Stimulated activated CD4-positive, alpha-beta T cell treated with anti-CD3 and anti-CD28 coated beads, Interleukin-12 subunit alpha, Interleukin-12 subunit beta, amount 100 ng/mL, for 4 hours (primary cell): ENCODE measurements around the gene TP63.

ENCODE experiments used
- DNase-seq: peaks from one replicate; pipeline ENCODE4 v3.0.0-alpha.2; 2020

TP63 gene

DNA sequence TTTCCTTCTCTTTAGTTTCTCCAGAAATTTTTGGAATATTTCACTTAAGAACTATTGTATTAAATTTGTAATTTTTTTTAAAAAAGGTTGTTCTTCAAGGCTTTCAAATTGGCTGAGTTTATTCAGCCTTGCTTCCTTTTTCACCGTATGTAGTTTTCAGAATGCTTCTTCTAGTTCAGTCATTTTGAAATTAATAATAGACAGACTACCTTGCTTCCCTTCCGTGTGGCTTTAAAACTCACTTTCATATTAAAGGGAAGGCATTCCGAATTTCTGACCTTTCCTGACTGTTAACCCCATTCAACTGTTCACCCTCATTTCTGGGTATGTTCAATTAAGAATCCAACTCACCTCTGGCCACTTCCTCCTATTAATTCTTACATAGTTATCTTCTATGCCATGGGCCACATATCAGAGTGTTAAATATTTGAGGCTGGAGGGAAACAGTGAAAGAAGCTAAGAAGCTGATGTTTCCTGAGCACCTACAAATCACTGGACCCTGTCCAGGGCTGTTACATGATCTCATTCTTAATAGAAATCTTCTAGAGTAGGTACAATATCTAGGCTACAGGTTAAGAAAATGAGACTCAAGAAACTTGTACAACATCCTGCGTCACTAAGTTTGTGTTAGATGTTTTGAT, 252.0 kb downstream of the TP63 start:
- no peak for DNase-seq

DNA sequence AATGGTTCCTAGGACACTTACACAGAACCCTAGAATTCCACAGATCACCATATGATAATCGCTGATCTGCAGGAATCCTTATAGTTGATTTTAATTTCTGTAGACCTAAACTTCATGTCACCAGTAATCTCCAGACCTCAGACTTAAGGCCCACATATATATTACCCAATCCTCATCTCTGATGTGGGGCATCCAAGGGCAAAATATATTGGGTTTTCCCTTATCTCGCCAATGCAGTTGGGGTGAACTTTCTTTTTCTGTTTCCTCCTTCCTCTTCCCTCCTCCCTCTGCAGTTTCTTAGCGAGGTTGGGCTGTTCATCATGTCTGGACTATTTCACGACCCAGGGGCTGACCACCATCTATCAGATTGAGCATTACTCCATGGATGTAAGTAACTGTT, 259.3 kb downstream of the TP63 start:
- DNase-seq: no peak

DNA sequence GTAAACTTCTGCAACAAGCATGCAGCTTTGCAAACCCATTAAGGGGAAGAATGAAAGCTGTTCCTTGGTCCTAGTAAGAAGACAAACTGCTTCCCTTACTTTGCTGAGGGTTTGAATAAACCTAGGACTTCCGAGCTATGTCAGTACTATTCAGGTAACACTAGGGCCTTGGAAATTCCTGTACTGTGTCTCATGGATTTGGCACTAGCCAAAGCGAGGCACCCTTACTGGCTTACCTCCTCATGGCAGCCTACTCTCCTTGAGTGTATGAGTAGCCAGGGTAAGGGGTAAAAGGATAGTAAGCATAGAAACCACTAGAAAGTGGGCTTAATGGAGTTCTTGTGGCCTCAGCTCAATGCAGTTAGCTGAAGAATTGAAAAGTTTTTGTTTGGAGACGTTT, 265.3 kb downstream of the TP63 start:
- DNase-seq: no peak

DNA sequence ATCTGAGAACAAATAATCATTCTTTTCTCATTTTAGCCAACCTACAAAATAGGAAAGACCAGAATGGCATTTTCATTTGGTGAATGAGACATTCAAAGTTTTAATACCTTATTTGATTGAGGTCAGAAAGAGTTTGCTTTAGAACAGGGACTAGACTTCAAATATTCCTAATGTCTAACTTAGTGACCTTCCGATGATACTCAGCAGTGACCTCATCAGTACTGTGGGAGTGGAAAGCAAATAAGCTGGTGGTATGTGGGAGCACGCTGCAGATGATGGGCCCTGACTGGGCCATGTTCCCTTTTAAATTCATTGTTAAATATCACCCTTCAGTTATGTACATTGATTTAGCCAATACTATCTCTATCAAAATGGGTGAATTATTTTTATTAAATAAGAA, 266.2 kb downstream of the TP63 start:
- no peak for DNase-seq

DNA sequence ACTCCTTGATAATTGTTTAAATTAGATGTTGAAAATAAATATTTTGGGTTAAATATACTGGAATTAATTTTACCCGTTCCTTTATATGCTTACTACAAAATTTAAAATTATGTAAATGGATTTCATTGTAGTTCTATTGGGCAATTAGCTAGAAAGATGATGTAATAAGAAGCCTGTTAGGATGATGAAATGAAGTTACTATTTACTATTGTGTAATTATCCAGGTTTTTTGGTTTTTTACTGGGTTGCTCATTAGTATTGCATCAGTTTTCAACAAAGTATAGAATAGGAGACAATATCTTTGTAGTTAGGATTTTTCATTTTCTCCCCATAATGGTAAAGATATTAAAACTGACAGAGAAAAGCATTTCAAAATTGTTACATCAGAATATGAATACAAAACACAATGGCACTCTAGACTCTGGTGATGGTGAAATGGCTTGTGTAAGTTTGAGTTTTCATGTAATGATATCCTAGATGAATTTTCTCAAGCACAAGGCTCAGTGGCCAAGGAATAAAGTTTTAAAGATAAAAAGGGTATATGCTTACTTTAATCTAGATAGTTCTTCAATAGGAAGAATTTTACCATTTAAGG, 267.5 kb downstream of the TP63 start:
- no peak for DNase-seq

DNA sequence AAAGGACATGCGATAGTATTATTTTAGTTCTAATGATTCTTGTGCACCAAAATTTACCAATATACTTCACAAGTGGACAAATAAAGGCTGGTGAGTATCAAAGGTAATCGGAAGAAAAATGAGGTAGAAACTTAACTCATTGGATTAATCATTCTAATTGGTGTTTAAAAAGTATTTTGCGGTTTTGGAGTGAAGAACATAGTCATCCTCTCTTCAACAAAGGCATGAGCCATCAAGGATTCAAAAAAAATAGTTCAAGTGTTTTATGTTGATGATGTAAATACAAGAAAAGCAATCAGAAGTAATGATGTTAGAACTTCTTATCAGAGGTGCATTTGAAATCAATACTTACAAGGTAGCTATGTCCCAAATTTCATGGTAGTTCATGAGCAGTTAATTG, 268.0 kb downstream of the TP63 start:
- no peak for DNase-seq

DNA sequence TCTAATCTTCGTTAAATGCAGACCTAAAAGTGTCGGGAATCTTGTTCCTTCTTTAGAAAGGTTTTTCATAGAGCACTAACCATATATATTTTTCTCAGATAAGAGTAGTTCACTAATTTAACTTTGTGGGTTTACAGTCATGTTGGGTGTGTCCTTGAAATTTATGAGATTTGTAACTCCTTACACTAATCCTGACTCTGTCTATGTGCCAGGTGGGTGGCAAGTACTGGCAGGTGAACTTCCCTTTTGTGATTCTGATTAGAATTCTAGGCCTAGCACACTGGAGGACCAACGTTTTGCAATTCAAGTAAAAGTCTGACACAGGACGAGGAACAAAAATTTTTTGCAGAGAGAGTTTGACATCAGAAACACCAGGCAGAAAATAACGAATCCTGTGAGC, 269.4 kb downstream of the TP63 start:
- DNase-seq: no peak

DNA sequence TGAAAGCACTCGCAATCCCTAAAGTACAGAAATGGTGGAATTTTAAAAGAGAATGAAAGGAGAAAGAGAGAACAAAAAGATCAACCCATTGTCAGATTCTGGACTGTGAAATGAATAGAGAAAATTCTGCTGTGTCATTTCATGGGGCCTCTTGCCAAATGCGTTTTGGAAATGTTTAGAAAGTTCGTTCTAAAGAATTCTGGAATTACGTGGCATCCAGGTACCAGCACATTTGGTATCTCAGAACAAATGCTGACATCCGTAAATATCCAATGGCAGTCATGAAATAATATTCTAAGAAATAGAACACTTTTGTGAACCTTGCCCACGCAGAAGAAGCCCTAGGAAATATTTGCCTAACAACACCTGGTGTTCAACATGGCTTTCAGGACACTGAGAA, 270.3 kb downstream of the TP63 start:
- DNase-seq: no peak

DNA sequence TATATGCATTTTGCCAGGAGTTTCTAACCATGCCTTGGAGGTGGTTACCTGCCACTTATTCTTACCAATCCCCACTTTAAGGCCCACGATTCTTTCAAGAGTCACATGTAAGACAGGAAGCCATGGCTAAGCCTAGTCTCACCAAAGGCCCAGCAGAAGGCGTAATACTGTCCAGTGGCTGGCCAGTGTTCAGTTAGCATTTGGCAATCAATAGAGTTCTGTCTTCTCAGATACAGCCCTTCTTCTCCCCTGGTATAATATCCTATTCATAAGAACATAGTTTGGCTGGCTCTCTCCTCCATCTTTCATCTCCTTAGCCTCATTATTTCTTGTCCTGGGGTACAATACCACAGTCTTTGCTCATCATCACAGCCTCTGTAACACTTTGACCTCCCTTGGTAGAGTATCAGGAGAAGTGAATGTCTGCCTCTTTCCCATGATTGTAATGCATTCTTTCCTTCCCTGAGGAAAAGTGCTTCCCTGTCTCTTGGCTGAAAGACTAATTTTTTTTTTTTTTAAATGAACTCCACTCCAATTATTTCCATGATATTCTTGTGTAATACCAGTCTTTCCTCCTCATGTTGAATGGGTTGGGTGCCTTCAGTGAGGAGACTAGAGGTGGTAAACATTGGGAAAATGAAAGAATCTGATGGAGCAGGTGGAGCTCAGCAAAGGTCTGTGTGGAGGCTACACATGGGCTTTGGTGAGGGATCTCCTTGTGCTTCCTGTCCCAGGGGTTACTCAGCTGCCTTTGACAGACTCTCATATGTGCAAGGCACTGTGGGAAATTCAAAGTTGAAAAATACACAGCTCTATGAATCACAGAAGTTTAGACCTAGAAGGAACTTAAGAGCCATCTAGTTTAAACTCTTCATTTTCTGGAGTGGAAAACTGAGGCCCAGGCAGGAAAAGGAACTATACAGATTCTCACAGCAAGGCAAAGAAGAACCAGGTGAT, 271.3 kb downstream of the TP63 start:
- DNase-seq: no peak

DNA sequence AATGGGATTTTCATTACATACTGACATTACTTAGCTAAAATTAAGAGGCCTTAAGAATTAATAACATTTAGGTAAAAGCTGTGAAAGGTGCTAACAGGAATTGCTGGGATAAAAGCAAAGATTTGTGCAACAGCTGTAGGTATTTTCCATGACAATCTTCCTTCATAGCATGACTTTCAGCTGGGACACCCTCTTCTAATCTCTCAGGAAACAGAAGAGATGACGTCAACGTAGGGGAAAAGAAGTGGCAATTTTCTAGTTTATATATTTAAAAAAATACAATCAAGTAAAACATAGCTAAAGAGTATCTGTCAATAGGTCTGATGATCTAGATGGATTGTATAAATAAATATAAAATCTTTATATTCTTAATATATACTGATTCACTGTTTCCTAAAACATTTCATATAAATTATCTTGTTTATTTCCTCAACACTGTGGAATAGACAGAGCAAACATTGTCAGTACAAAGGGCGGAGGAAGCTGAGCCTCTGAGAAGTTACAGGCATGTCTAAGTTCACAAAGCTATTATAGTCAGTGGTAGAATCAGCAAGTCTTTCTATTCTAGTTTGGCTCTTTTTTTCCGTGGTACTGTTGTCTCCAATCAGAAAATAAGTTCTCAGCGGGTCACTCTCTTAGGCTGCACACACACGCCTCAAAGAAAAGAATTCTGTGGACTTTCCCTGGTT, 272.5 kb downstream of the TP63 start:
- DNase-seq: no peak

DNA sequence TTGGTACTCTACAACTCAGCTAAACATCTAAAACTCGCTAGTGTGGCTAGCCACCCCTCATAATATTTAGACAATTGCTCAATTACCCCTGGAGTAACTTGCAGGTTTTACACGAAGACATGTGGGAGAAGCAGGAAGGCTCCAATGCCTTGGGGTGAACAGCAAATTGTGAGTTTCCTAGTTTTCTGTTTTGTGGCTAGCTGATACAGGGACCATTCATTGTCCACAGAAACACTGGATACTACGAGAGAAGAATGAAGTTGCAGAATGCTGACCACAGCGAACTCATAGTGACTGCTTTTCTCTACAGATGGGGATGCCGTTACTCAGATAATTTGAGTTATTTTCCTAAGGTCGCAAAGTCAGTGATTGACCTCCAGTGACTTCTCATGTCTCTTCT, 276.6 kb downstream of the TP63 start:
- no peak for DNase-seq

DNA sequence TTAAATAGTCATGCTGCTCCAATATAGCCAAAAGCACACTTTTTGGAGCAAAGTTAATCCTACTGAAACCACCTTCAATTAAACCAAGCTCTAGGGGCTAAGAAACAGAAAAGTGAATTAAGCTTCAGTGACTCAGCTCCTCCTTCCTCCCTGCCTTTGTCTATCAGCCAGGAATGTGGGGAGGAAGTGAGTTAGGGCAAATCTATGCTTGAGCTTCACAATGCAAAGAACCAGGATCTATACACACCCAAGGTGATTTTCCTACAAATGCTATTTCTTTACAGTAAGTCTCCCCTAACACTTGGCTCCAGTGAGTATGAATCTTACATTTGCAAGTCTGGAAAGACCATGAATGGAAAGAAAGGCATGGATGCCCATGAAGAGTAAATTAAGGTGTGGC, 277.5 kb downstream of the TP63 start:
- no peak for DNase-seq

DNA sequence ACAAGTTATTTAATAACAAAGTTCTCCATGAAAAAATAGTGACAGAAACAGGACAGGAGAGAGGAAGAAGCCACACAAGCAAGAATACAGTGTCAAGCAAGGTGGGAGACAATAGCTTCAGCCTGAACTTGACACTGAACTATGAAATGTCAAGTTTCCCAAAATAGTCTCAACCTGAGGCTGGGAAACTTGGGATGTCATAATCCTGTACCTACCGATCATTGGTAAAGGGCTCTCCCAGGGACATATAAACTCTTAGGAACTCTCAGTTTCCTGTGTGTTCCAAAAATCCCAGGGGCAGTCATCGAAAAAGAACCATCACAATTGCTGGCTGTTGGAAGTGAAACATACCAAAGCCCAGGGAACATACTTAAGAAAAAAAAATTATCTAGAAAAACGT, 277.9 kb downstream of the TP63 start:
- no peak for DNase-seq

DNA sequence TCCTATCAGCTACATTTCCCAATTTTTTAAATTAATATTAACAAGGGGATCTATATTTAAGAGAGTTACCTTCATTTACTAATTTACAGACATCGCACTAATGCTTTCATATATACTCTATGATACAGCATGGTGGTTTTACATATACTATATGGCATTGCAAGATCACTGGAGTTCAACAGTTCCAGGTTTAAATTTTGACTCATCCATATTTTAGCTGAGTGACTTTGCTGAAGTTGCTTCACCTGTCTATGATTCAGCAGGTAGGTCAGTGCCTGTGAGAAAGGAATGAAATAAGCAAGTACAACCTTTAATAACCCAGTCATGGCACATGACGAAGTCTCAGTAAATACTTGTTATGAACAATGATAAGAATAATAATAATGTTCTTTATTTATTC, 278.4 kb downstream of the TP63 start:
- no peak for DNase-seq

DNA sequence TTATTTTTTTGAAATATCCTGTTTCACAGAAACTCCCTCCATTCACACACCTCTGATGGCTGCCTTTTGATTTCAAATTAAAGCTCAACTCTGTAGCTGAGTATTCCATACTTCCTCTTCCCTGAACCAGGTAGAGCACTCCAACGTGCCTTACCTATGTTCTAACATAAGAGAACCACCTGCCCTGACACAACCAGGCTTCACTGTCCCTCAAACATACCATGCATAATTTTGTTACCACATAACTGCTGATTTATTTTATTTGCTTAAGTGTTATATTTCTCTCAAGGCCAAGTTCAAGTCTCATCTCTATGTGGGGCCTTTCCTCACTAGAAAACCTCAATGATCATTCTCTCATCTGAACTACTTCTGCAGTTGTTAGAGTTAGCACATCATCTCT, 279.8 kb downstream of the TP63 start:
- no peak for DNase-seq

DNA sequence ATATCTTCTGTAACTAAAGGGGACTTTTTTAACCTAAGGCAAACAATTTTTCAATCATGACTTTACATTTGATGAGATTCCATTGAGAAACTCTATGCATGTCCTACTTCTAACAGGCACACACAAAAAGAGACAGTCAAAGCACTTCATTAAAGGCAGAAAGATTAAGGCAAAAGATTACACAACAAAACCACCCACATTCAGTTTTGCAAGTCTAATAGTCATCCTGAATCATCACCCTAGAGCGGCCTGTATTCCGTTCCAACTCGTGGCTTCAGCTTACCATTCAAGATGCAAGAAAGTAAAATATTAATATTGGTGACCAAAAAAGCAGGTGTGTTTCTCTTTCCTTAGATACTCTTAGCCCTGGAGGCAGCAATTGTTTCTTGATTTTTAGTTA, 283.6 kb downstream of the TP63 start:
- no peak for DNase-seq

DNA sequence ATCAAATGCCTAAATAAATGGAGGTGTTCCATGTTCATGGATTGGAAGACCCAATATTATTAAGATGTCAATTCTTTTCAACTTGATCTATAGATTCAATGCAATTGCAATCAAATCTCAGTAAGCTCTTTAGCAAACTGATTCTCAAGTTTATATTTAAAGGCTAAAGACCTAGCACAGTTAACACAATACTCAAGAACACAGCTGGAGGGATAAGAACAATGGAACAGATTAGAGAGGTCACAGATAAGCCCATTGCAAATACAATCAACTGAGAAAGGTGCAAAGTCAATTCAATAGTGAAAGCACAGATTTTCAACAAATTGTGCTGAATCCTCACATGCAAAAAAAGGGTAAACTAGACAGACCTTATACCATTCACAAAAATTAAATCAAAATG, 290.6 kb downstream of the TP63 start:
- DNase-seq: no peak

DNA sequence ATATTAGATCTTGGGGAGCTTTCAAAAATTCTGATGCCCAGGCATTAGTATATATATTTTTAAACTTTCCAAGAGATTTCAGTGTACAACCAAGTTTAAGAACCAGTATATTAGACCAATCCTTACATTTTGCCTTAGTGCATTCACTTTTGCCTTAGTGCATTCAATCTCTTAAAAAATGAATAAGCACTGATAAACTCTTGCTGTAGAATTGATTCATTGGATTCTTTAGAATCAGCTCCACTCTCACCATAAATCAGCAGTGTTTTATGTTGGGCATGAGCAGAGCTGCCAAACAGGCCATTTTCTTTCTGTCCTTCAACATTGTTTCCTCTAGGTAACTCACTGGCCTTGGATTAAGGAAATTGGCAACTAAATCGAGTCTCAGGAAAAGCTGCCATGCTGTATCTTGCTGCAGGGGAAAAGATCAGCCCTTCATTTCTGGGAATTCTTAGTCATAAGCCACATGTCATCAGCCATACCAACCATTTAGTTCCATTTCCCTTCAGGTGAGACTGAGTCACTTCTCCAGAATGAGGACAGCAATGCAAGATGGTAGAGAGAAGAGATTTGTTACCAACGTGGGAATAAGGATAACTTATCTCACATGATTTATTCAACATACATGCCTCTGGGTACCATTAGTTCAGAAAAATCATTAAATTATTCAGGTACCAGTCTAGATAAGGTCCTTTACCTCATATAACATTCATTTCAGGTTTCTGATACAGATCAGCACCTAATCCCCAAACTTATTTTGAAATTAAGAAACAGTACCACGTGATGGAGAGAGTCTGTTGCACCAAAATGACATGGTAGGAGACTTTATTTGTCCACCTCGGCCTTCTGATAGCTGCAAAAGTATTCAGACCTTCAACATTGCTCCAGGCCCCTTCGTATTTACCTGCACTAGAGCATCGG, 297.0 kb downstream of the TP63 start:
- no peak for DNase-seq

DNA sequence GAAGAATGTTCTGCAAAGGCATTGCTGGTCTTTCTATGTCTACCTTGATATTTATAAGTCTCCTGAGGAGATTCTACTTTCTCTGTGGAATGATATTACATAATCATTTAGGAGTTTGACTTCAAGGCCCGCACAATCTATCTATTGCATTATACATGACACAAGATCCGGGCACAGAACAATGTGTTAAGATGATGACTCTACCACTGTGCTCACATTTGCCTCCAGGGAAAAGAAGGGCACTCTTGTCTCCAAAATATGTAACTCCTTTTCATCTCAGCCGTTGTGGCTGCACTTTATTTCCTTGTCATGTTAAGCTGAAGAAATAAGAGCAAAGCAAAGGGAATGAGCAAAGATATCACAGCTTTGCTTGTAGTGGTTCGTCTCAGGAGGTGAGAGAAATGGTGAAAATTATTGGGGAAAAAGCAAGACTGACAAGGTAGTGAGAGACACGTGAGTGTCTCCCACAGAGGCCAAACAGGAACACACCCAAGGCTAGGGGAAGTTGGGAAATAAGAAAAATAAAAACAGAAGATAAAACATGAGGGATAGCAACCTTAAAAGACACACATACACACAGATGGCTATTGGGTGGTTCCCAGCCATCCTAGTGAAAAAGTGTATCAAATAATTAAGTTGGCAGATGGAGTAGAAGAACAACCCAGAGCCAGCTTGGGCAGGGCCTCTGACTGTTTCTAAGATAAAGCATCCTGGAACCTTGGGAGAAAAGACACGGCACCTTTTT, 305.2 kb downstream of the TP63 start:
- DNase-seq: no peak

DNA sequence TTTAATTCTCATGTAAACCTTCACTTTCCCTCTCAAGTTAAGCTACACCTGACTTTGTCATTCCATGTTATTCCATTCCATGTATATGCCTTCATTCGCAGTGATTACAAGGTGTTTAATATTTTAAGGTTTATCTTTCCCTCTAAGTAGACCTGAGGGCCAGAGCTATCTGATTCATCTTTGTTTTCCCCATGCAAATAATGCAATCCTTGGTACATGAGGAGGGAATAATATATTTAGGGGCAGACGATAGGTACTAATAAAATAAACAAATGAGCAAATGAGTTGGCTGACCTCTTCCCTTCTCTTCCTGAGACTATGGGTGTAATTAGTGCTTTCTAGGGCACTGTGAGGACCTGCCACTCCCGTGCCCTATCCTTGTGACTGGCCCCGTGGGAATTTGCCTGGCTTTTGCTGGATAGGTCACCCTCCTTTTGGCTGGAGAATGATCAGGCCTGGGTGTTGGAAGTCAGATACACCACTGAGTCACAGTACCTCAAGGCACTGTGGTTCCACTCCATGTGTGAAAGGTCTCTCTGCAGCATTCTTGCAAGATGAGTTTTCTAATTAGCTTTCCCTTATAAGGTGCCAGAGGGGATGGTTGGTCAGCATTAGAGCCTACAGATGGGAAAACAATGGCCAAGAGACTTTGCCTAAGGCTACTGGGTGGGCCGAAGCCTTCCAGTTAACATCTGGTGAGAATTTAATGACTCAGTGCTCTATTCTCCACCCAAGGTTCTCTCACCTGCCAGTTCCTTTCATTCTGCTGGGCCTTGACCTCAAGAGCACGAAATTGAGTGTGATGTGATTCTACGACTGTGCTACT, 306.3 kb downstream of the TP63 start:
- no peak for DNase-seq

DNA sequence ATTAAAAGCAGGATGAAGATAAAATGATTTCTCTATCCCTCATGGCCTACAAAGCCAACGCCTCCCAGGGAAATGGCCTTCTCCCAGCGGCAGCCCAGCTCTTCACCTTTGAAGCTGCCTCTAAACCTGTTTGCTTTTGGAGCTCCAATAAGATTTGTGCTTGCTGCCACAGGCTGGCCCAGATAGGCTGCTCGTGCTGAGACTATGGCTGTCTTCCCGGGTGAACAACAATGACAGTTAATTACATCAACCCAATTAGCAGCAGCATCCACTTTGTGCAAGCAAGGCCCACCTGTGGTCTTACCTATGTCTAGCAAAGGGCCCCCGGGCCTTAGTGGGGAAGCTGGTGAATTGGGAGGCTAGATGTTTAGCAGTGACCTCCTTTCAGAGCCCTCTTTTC, 309.9 kb downstream of the TP63 start:
- no peak for DNase-seq
